Liver (tissue), 9 donors: ENCODE measurements around the gene CHD1. TPM values are rescaled to one million over a fixed set of nuclear protein-coding genes. Genes with fewer than 3 reads are reported as not detected.

Source experiments
- DNase-seq: peaks from one replicate; pipeline ENCODE4 v3.0.0-alpha.2; 2017; ENCODE audit warnings: low spot score
- H3K27ac ChIP-seq, 2 donors: one replicate each; pipeline ENCODE4 v1.7.0; 2013; ENCODE audit warnings: inconsistent platforms in 2 of 2, low read length in 2 of 2, control low read depth in 1 of 2, low read depth in 1 of 2, mild to moderate bottlenecking in 1 of 2
- H3K27me3 ChIP-seq, 4 donors: one replicate each; pipeline versions ENCODE4 v1.6.1 to v1.7.0; 2013; ENCODE audit warnings: low read length in 3 of 4, inconsistent platforms in 1 of 4, mild to moderate bottlenecking in 1 of 4, moderate library complexity in 1 of 4; ENCODE audit not compliant: control insufficient read depth in 4 of 4, insufficient read depth in 4 of 4
- H3K36me3 ChIP-seq, 4 donors: one replicate each; pipeline versions ENCODE4 v1.6.1 to v1.7.0; 2013; ENCODE audit warnings: low read length in 3 of 4, mild to moderate bottlenecking in 3 of 4, low read depth in 1 of 4, moderate library complexity in 1 of 4; ENCODE audit not compliant: control insufficient read depth in 4 of 4, insufficient read depth in 3 of 4
- H3K4me1 ChIP-seq, 4 donors: one replicate each; pipeline versions ENCODE4 v1.6.1 to v1.7.0; 2013; ENCODE audit warnings: low read length in 3 of 4, mild to moderate bottlenecking in 3 of 4, moderate library complexity in 1 of 4; ENCODE audit not compliant: control insufficient read depth in 4 of 4, insufficient read depth in 4 of 4
- H3K4me3 ChIP-seq, 3 donors: one replicate each; pipeline versions ENCODE4 v1.6.1 to v1.7.0; 2013; ENCODE audit warnings: low read length in 3 of 3, control low read depth in 1 of 3, low read depth in 1 of 3, mild to moderate bottlenecking in 1 of 3
- H3K9ac ChIP-seq, 2 donors: one replicate each; pipeline ENCODE4 v1.7.0; 2013; ENCODE audit warnings: low read length in 2 of 2, mild to moderate bottlenecking in 2 of 2, moderate library complexity in 2 of 2, control low read depth in 1 of 2, low read depth in 1 of 2
- H3K9me3 ChIP-seq, 4 donors: one replicate each; pipeline versions ENCODE4 v1.6.1 to v1.7.0; 2013; ENCODE audit warnings: low read length in 3 of 4; ENCODE audit not compliant: control insufficient read depth in 4 of 4
- EGR1 ChIP-seq, 2 donors: IDR thresholded peaks; 2 replicates each; pipeline ENCODE4 v1.6.1; 2016 to 2018; ENCODE audit warnings: antibody characterized with exemption in 2 of 2, low read depth in 2 of 2
- FOXA1 ChIP-seq: IDR thresholded peaks from 2 replicates; pipeline ENCODE4 v1.6.1; 2016; ENCODE audit warnings: antibody characterized with exemption
- GABPA ChIP-seq, 2 donors: IDR thresholded peaks in 1 of 2; conservative IDR thresholded peaks in 1 of 2; 2 replicates each; pipeline ENCODE4 v1.6.1; 2016; ENCODE audit warnings: antibody characterized with exemption in 2 of 2, mild to moderate bottlenecking in 1 of 2, moderate library complexity in 1 of 2
- HNF4G ChIP-seq: IDR thresholded peaks from 2 replicates; pipeline ENCODE4 v1.6.1; 2016; ENCODE audit warnings: antibody characterized with exemption
- JUND ChIP-seq, 2 donors: IDR thresholded peaks; 2 replicates each; pipeline ENCODE4 v1.6.1; 2016; ENCODE audit warnings: antibody characterized with exemption in 2 of 2
- RAD21 ChIP-seq, 2 donors: IDR thresholded peaks; 2 replicates each; pipeline ENCODE4 v1.6.1; 2016; ENCODE audit warnings: antibody characterized with exemption in 2 of 2, mild to moderate bottlenecking in 2 of 2
- RXRA ChIP-seq, 2 donors: IDR thresholded peaks; 2 replicates each; pipeline ENCODE4 v1.6.1; 2017 to 2018; ENCODE audit warnings: antibody characterized with exemption in 2 of 2, mild to moderate bottlenecking in 1 of 2
- SP1 ChIP-seq: IDR thresholded peaks from 2 replicates; pipeline ENCODE4 v1.6.1; 2018; ENCODE audit warnings: antibody characterized with exemption, mild to moderate bottlenecking
- TAF1 ChIP-seq: conservative IDR thresholded peaks from 2 replicates; pipeline ENCODE4 v1.6.1; 2016; ENCODE audit warnings: antibody characterized with exemption, mild to moderate bottlenecking
- YY1 ChIP-seq: IDR thresholded peaks from 2 replicates; pipeline ENCODE4 v1.6.1; 2016; ENCODE audit warnings: antibody characterized with exemption, mild to moderate bottlenecking
- WGBS: extraction: QIAGEN DNeasy Blood & Tissue Kit; methylation state at CpG from one replicate; pipeline ENCODE4 v1.1.7; 2013; 5-methylcytosine and 5-hydroxymethylcytosine counted together
- polyA plus RNA-seq, 2 donors: library from polyadenylated mRNA; stranded (reverse) in 1 of 2; unstranded in 1 of 2; fragments of 200-250 nt in 1 of 2; fragments of >200 nt in 1 of 2; fragmentation: Nextera tagmentation in 1 of 2; extraction: Ambion mirVana in 1 of 2; gene quantifications; one replicate each; pipeline versions ENCODE4 v1.2.1 to v1.2.3, GENCODE V29; 2013 to 2015
- total RNA-seq, 2 donors: library from RNA; depleted of rRNA; stranded (reverse); fragments of >200 nt; gene quantifications; one replicate each; pipeline ENCODE4 v1.2.3, GENCODE V29; 2014
- TF ChIP-seq, protein P1 (sequence below): IDR thresholded peaks from 2 replicates; pipeline ENCODE4 v1.6.1; 2016; ENCODE audit warnings: antibody characterized with exemption
- TF ChIP-seq, protein P2 (sequence below): fragments of 150-350 bp; IDR thresholded peaks from 2 replicates; pipeline ENCODE4 v1.5.1; 2017; ENCODE audit warnings: improper control_type of control experiment, low read depth, low read length; ENCODE audit not compliant: missing input control
- TF ChIP-seq, protein P3 (sequence below): IDR thresholded peaks from 2 replicates; pipeline ENCODE4 v1.6.1; 2016; ENCODE audit warnings: antibody characterized with exemption
- TF ChIP-seq, protein P4 (sequence below): IDR thresholded peaks from 2 replicates; pipeline ENCODE4 v1.6.1; 2016; ENCODE audit warnings: antibody characterized with exemption
- TF ChIP-seq, protein P5 (sequence below): IDR thresholded peaks from 2 replicates; pipeline ENCODE4 v1.6.1; 2016; ENCODE audit warnings: antibody characterized with exemption, mild to moderate bottlenecking
- donor health status: healthy.
- donor health status: healthy.
- donor health status: healthy.
- donor health status: healthy.
- donor health status: healthy.

Gene CHD1
- total and polyA plus RNA-seq, 4 donors: 5.1 to 44.8 (median 25.4) TPM

DNA sequence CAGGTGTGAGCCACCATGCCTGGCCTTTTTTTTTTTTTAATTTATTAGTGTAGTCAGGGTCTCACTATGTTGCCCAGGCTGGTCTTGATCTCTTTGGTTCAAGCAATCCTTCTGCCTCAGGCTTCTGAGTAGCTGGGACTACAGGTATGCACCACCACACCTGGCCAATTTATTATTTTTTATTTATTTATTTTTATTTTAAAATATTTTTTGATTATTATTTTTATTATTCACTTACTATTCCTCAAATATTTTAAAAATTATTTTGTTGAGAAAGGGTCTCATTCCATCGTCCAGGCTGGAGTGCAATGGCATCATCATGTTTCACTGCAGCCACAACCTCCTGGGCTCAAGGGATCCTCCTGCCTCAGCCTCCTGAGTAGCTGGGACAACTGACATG, 49.7 kb upstream of the CHD1 start:
- TF ChIP-seq, protein P1, sequence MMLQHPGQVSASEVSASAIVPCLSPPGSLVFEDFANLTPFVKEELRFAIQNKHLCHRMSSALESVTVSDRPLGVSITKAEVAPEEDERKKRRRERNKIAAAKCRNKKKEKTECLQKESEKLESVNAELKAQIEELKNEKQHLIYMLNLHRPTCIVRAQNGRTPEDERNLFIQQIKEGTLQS: no peak
- TF ChIP-seq YY1: no peak
- no peak for TF ChIP-seq HNF4G
- TF ChIP-seq EGR1 (IDR thresholded peaks at IDR 0.05; ENCODE audit: low read depth in 2 of 2): no peak
- TF ChIP-seq SP1: no peak
- no peak for TF ChIP-seq GABPA (IDR thresholded peaks at IDR 0.05 in 1 of 2, conservative IDR thresholded peaks at IDR 0.05 in 1 of 2)
- no peak for TF ChIP-seq RAD21 (IDR thresholded peaks at IDR 0.05)
- TF ChIP-seq, protein P2, sequence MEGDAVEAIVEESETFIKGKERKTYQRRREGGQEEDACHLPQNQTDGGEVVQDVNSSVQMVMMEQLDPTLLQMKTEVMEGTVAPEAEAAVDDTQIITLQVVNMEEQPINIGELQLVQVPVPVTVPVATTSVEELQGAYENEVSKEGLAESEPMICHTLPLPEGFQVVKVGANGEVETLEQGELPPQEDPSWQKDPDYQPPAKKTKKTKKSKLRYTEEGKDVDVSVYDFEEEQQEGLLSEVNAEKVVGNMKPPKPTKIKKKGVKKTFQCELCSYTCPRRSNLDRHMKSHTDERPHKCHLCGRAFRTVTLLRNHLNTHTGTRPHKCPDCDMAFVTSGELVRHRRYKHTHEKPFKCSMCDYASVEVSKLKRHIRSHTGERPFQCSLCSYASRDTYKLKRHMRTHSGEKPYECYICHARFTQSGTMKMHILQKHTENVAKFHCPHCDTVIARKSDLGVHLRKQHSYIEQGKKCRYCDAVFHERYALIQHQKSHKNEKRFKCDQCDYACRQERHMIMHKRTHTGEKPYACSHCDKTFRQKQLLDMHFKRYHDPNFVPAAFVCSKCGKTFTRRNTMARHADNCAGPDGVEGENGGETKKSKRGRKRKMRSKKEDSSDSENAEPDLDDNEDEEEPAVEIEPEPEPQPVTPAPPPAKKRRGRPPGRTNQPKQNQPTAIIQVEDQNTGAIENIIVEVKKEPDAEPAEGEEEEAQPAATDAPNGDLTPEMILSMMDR: no peak
- TF ChIP-seq, protein P3, sequence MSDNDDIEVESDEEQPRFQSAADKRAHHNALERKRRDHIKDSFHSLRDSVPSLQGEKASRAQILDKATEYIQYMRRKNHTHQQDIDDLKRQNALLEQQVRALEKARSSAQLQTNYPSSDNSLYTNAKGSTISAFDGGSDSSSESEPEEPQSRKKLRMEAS: no peak
- TF ChIP-seq, protein P4, sequence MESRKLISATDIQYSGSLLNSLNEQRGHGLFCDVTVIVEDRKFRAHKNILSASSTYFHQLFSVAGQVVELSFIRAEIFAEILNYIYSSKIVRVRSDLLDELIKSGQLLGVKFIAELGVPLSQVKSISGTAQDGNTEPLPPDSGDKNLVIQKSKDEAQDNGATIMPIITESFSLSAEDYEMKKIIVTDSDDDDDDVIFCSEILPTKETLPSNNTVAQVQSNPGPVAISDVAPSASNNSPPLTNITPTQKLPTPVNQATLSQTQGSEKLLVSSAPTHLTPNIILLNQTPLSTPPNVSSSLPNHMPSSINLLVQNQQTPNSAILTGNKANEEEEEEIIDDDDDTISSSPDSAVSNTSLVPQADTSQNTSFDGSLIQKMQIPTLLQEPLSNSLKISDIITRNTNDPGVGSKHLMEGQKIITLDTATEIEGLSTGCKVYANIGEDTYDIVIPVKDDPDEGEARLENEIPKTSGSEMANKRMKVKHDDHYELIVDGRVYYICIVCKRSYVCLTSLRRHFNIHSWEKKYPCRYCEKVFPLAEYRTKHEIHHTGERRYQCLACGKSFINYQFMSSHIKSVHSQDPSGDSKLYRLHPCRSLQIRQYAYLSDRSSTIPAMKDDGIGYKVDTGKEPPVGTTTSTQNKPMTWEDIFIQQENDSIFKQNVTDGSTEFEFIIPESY: no peak
- no peak for TF ChIP-seq TAF1
- TF ChIP-seq RXRA (IDR thresholded peaks at IDR 0.05): no peak
- TF ChIP-seq, protein P5, sequence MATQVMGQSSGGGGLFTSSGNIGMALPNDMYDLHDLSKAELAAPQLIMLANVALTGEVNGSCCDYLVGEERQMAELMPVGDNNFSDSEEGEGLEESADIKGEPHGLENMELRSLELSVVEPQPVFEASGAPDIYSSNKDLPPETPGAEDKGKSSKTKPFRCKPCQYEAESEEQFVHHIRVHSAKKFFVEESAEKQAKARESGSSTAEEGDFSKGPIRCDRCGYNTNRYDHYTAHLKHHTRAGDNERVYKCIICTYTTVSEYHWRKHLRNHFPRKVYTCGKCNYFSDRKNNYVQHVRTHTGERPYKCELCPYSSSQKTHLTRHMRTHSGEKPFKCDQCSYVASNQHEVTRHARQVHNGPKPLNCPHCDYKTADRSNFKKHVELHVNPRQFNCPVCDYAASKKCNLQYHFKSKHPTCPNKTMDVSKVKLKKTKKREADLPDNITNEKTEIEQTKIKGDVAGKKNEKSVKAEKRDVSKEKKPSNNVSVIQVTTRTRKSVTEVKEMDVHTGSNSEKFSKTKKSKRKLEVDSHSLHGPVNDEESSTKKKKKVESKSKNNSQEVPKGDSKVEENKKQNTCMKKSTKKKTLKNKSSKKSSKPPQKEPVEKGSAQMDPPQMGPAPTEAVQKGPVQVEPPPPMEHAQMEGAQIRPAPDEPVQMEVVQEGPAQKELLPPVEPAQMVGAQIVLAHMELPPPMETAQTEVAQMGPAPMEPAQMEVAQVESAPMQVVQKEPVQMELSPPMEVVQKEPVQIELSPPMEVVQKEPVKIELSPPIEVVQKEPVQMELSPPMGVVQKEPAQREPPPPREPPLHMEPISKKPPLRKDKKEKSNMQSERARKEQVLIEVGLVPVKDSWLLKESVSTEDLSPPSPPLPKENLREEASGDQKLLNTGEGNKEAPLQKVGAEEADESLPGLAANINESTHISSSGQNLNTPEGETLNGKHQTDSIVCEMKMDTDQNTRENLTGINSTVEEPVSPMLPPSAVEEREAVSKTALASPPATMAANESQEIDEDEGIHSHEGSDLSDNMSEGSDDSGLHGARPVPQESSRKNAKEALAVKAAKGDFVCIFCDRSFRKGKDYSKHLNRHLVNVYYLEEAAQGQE: no peak
- no peak for TF ChIP-seq JUND (IDR thresholded peaks at IDR 0.05)
- TF ChIP-seq FOXA1: no peak
- Histone ChIP-seq H3K9ac (no peak overlapping the region), H3K4me1 (peaks cover 0 to 9% (median 0%) of the 10 kb centered on the region in 4 donors), H3K27me3 (no peaks in the 10 kb centered on the region), H3K9me3 (no peaks in the 10 kb centered on the region), H3K27ac (no peak overlapping the region), H3K4me3 (no peak overlapping the region), H3K36me3 (no peaks in the 10 kb centered on the region)
- WGBS: 95% methylated on average over 1 of the region's 1 CpG
- no peak for DNase-seq

DNA sequence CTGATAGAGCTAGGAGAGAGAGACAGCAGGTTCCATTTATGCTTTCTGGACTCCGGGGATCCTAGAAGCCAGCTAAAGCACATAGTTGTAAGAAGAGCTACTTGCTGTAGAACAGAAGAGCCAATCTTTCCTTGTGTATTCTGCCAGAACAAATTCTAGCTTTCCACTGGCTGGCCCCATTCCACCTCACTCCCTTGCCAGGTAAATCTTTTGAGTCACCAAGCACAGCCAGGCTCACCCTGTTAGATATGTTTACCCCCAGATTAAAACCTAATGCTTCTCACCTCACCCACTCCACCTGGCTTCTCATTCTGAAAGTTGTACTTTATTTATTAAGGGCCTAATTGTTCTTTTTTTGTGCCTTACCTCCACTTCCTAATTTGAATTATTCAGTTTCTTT, 48.9 kb upstream of the CHD1 start:
- peaks cover 0 to 9% (median 0%) of the 10 kb centered on the region in 4 donors for H3K4me1 ChIP-seq
- no peak overlapping the region for H3K4me3 ChIP-seq
- TF ChIP-seq, protein P3: no peak
- TF ChIP-seq EGR1 (IDR thresholded peaks at IDR 0.05; ENCODE audit: low read depth in 2 of 2): no peak
- TF ChIP-seq TAF1: no peak
- no peak for TF ChIP-seq SP1
- no peak for TF ChIP-seq RXRA (IDR thresholded peaks at IDR 0.05)
- TF ChIP-seq, protein P1: no peak
- TF ChIP-seq YY1: no peak
- no peak for DNase-seq
- no peaks in the 10 kb centered on the region for H3K27me3 ChIP-seq
- no peaks in the 10 kb centered on the region for H3K9me3 ChIP-seq
- H3K36me3 ChIP-seq: no peaks in the 10 kb centered on the region
- H3K9ac ChIP-seq: no peak overlapping the region
- WGBS: 59% methylated on average over 1 of the region's 1 CpG
- H3K27ac ChIP-seq: no peak overlapping the region
